DMS153 (cell line): ENCODE data around the gene RHOBTB3.
"Not testable (repeated sequence)": the region's sequence is repeated elsewhere in the genome, so short reads cannot be mapped to it uniquely, and the experiment has no call there.

ENCODE experiments used
- DNase-seq: peaks from one replicate; lab custom pipeline; 2025; lab: John Stamatoyannopoulos, UW

Gene RHOBTB3

DNA sequence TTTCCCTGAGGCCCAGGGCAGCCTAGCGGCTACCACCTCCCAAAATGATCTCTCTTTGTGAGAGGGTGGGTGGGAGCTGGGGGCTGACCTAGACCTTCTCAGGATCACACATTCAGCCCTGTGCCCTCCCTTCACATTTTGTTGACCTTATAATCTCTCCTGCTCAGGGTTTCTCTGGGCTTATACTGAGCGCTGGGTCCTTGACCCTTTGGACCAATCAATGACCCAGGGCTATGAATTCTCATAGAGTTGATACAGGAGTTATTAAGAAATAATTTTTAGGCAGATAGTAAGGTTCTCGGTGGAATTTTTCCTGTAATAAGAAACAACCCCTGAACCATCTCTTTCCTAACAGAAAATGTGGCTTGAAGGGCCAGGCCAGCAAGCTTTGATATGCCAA, 69.4 kb downstream of the RHOBTB3 start:
- DNase-seq: no peak

GRCh38 chr5:95801532-95801931, 70.4 kb downstream of the RHOBTB3 start:
- DNase-seq: no peak

GRCh38 chr5:95801961-95802360, 70.8 kb downstream of the RHOBTB3 start:
- DNase-seq: no peak

DNA sequence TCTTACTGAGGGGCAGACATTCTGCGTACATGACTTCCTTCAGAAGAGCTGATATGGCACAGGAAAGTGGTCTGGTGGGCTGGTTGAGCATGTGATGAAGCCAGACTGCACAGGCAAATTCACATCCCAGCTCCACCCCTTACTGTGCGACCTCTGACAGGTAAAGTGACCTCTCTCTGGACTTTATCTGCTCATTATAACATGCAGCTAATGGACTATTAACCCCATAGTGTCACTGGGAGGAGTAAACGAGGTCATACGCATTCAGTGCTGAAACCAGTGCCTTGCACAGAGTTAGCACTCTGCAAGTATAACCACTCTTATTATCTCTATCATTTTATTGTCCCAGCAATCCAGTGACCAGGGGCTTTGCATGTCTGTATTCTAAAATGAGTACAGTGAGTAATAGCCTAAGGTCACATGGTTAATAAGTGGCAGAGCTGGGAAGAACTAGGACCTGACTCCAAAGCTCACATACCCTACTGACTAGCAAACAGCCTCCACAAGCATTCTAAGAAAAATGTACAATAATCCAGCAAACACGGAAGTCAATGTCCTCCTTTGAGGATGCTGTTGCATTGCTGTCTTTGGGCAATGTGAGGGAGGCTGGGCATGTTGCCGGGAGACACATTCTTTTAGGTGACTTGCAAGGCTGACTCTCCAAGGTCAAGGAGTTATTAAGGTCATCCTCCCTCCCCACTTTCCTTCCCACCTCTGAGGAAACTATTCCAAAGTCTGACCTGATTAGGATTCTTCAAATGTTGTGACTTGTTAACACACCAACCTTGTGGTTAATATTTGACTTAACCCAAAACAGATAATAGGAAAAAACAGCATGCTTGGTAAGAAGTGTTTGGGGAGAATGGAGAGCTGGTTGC, 72.4 kb downstream of the RHOBTB3 start:
- no peak for DNase-seq

GRCh38 chr5:95804736-95805539, 73.8 kb downstream of the RHOBTB3 start:
- no peak for DNase-seq

DNA sequence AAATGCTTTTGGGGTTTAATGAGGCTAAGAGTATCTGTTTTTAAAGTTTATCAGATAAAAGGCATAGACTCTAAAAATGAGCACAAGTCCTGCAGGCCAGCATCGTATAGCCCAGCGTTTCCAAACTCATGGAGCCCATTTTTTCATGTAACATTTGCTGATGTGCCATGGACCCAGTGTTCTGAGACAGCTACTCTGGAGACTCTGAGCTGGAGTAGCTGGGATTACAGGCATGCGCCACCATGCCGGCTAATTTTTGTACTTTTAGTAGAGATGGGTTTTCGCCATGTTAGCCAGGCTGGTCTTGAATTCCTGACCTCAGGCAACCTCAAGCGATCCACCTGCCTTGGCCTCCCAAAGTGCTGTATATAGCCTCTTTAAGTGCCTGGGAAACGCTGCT, 75.6 kb downstream of the RHOBTB3 start:
- DNase-seq: no peak

DNA sequence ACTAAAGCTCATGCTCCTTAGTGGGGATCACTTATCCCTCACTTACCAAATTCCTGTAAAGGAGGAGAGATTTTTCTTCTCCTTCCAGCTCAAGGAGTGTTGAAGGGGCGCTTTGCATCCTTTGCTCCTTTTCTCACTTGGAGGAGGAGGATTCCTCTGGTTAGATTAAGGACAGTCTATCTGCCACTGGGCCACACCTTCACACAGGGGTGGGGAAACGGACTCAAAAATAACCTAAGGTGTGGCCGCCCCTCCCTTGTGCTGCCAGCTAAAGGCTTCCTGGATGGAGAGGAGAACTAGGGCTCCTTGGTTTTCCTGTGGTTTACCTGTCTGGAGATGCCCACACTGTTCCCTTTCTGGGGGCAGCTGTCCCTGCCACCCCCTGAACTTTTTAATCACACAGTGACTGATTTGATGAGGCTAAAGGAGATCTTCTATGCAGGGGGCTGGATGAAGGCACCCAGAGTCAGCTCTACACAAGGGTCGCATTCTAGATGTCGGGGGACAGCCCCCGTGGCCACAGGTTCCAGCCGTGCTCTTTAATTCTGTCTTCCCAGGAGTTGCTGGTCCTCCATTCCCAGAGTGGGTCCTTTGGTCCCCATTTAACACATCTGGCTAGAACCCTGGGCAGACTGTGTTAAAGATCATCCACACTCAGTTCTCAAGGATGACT, 77.0 kb downstream of the RHOBTB3 start:
- DNase-seq: no peak

- no peak for DNase-seq
Observed at GRCh38 chr5:95808686-95809413, 77.7 kb downstream of the RHOBTB3 start.

DNA sequence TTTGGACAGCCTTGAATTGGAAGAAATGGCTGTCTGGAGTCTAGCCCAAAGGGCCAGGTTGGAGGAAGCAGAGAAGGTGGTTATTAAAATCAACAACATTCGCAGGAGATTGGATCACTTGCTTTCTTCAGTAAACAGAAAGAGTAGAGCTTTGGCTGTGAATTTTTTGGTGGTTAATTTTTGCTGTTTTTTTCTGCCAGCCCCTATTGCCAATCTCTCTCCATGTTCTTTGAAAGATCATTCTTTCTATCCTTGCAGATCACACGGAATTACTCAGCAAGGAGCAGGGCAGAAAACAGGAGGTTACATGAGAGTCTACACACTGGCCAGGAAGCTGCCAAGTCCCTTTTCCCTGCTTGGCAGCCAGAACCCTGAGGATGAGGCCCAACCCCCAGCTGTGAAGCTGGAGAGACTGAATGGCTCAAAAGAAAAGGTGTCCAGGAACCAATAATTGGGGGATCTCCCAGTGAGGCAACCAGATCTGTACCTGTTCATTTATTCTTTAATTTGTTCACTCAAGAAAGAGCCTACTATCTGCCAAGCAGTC, 78.4 kb downstream of the RHOBTB3 start:
- no peak for DNase-seq

DNA sequence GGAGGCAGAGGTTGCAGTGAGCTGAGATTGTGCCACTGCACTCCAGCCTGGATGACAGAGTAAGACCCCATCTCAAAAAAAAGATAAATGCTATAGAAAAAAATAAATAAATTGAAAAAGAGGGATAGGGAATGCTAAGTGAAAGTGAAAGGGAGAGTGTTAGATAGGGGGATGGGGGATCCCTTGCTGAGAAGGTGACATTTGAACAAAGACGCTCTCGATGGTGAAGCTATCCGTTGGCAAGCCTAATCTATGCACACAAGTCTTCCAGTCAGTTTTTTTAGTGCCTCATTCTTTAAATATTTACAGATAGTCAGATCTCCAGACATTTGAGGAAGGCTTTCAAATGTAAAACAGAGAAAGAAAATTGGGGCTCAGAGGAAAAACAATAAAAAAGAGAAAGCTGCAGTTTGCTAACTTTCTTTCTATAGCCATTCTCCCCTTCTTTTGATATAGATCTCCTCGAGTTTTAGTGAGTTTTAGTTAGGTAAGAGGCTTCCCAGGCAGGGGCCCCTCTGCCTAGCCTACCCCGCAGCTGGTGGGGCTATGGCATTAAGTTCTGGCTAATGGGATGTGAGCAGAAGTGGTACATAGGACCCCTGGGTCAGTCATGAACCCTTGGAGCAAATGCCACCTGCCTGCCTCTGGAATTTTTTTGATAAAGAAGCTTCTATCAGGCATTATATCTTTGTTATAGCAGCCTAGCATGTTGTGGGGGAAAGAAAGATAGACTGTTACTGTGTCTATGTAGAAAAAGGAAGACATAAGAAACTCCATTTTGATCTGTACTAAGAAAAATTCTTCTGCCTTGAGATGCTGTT, 79.4 kb downstream of the RHOBTB3 start:
- no peak for DNase-seq

DNA sequence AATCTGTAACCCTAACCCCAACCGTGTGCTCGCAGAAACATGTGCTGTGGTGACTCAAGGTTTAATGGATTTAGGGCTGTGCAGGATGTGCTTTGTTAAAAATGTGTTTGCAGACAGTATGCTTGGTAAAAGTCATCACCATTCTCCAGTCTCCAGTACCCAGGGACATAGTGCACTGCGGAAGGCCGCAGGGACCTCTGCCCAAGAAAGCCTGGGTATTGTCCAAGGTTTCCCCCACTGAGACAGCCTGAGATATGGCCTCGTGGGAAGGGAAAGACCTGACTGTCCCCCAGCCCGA, 79.9 kb downstream of the RHOBTB3 start:
- not testable (repeated sequence) for DNase-seq

DNA sequence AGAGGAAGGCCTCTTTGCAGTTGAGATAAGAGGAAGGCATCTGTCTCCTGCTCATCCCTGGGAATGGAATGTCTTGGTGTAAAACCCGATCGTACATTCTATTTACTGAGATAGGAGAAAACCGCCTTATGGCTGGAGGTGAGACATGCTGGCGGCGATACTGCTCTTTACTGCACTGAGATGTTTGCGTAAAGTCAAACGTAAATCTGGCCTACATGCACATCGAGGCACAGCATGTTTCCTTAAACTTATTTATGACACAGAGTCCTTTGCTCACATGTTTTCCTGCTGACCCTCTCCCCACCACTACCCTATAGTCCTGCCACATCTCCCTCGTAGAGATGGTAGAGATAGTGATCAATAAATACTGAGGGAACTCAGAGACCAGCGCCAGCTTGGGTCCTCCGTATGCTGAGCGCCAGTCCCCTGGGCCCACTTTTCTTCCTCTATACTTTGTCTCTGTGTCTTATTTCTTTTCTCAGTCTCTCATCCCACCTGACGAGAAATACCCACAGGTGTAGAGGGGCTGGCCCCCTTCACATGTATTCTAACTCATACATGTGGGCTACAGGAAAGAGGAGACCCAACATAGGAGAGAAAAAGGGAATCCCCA, 80.4 kb downstream of the RHOBTB3 start:
- not testable (repeated sequence) for DNase-seq

DNA sequence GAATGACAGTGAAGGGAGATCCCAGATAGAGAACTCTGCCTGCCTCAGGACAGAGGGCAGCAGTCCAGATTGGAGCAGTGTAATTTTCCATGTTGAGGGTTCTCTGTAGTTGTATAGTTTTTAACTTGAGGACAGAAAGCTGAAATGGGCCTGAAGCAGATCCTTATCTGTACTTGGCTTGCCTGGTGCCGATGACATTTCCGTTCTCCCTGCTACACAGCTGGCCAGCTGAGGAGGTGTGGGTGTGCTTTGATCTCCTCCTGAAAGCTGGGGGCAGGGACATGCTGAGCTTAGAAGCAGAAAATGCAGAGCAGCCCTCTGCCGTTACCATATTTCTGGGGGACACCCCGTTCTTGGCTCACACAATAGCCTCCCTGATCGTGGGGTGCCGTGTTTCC, 80.9 kb downstream of the RHOBTB3 start:
- no peak for DNase-seq

GRCh38 chr5:95813035-95813434, 81.9 kb downstream of the RHOBTB3 start:
- DNase-seq: not testable (repeated sequence)

- DNase-seq: no peak
Observed at GRCh38 chr5:95815155-95815729, 84.1 kb downstream of the RHOBTB3 start.

- no peak for DNase-seq
Observed at GRCh38 chr5:95816341-95816740, 85.2 kb downstream of the RHOBTB3 start.

DNA sequence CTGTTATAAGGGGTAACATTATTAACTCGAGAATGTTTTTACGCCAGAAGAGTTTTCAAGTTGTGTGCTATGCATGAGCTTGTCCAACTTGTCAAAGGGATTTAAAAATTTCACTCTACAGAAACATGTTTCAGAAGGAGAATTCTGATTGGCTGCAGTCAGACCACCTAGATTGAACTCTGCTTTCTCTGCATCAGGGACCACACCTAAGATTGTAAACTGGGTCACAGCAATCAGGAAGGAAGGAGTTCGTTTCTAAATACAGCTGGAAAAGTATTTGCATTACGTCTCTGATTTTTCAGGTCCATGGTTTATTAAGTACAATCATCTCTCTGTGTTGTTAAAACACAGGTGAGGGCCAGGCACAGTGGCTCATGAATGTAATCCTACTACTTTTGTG, 85.6 kb downstream of the RHOBTB3 start:
- DNase-seq: no peak

GRCh38 chr5:95817430-95817829, 86.3 kb downstream of the RHOBTB3 start:
- no peak for DNase-seq

GRCh38 chr5:95818181-95819147, 87.3 kb downstream of the RHOBTB3 start:
- DNase-seq: no peak
